HL-60 (cell line): ENCODE measurements around the gene TAS1R1.
"Not testable (repeated sequence)": the region's sequence is repeated elsewhere in the genome, so short reads cannot be mapped to it uniquely, and the experiment has no call there.

Experiments
- DNase-seq, 2 experiments: peaks; one replicate each; pipeline ENCODE4 v3.0.0-alpha.2; 2010 to 2020; ENCODE audit warnings: low read depth in 1 of 2, low spot score in 1 of 2
- H3K27ac ChIP-seq: fragments of 250-450 bp; sonication (Bioruptor Pico); replicated peaks from 2 replicates; pipeline ENCODE4 v1.5.1; 2020; ENCODE audit warnings: mild to moderate bottlenecking, moderate library complexity
- H3K27me3 ChIP-seq: fragments of 250-450 bp; sonication (Bioruptor Pico); 2 replicates; pipeline ENCODE4 v1.5.1; 2021; ENCODE audit warnings: mild to moderate bottlenecking, moderate library complexity; ENCODE audit not compliant: insufficient read depth, poor library complexity, severe bottlenecking
- H3K4me3 ChIP-seq: replicated peaks from 2 replicates; pipeline ENCODE4 v1.5.1; 2011; ENCODE audit warnings: mild to moderate bottlenecking, control low read depth, low read length; ENCODE audit not compliant: insufficient read depth
- GABPA ChIP-seq: IDR thresholded peaks from 2 replicates; pipeline ENCODE4 v1.6.1; 2012; ENCODE audit warnings: low read depth
- POLR2AphosphoS5 ChIP-seq: IDR thresholded peaks from 2 replicates; pipeline ENCODE4 v1.6.1; 2012; ENCODE audit warnings: low read depth
- SPI1 ChIP-seq: IDR thresholded peaks from 2 replicates; pipeline ENCODE4 v1.6.1; 2012; ENCODE audit warnings: low read depth, mild to moderate bottlenecking, borderline replicate concordance
- TF ChIP-seq, protein P1 (sequence below): IDR thresholded peaks from one replicate; pipeline ENCODE4 v1.5.1; 2011; ENCODE audit warnings: low read length, control low read depth, inconsistent platforms; ENCODE audit not compliant: insufficient read depth
- TF ChIP-seq, protein P2 (sequence below): IDR thresholded peaks from 2 replicates; pipeline ENCODE4 v1.6.1; 2012; ENCODE audit warnings: low read depth; ENCODE audit not compliant: insufficient replicate concordance

TAS1R1 gene

GRCh38 chr1:6554031-6554906 lies 838 bp upstream of the TAS1R1 start, which contains the start of gene NOL9:
NOL9 (minus strand) TSS chr1:6554513; CDS start chr1:6554502, 11 bp downstream.
- DNase-seq: peak; percentile 84 to 94
- H3K4me3 ChIP-seq: peak within 1 kb of the TSS; percentile 100
- no peaks in the 10 kb centered on the region for H3K27me3 ChIP-seq
- TF ChIP-seq, protein P1, sequence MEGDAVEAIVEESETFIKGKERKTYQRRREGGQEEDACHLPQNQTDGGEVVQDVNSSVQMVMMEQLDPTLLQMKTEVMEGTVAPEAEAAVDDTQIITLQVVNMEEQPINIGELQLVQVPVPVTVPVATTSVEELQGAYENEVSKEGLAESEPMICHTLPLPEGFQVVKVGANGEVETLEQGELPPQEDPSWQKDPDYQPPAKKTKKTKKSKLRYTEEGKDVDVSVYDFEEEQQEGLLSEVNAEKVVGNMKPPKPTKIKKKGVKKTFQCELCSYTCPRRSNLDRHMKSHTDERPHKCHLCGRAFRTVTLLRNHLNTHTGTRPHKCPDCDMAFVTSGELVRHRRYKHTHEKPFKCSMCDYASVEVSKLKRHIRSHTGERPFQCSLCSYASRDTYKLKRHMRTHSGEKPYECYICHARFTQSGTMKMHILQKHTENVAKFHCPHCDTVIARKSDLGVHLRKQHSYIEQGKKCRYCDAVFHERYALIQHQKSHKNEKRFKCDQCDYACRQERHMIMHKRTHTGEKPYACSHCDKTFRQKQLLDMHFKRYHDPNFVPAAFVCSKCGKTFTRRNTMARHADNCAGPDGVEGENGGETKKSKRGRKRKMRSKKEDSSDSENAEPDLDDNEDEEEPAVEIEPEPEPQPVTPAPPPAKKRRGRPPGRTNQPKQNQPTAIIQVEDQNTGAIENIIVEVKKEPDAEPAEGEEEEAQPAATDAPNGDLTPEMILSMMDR: peak; percentile 66
- no peak for TF ChIP-seq SPI1
- TF ChIP-seq GABPA: no peak
- TF ChIP-seq, protein P2, sequence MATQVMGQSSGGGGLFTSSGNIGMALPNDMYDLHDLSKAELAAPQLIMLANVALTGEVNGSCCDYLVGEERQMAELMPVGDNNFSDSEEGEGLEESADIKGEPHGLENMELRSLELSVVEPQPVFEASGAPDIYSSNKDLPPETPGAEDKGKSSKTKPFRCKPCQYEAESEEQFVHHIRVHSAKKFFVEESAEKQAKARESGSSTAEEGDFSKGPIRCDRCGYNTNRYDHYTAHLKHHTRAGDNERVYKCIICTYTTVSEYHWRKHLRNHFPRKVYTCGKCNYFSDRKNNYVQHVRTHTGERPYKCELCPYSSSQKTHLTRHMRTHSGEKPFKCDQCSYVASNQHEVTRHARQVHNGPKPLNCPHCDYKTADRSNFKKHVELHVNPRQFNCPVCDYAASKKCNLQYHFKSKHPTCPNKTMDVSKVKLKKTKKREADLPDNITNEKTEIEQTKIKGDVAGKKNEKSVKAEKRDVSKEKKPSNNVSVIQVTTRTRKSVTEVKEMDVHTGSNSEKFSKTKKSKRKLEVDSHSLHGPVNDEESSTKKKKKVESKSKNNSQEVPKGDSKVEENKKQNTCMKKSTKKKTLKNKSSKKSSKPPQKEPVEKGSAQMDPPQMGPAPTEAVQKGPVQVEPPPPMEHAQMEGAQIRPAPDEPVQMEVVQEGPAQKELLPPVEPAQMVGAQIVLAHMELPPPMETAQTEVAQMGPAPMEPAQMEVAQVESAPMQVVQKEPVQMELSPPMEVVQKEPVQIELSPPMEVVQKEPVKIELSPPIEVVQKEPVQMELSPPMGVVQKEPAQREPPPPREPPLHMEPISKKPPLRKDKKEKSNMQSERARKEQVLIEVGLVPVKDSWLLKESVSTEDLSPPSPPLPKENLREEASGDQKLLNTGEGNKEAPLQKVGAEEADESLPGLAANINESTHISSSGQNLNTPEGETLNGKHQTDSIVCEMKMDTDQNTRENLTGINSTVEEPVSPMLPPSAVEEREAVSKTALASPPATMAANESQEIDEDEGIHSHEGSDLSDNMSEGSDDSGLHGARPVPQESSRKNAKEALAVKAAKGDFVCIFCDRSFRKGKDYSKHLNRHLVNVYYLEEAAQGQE: peak; percentile 48
- TF ChIP-seq POLR2AphosphoS5: peak; percentile 63; the same call in 1 of the 2 replicates
- H3K27ac ChIP-seq: peak within 1 kb of the TSS; percentile 59

GRCh38 chr1:6557597-6557996 lies 2.5 kb downstream of the TAS1R1 start:
- H3K27ac ChIP-seq: no peak overlapping the region
- no peak for DNase-seq
- no peaks in the 10 kb centered on the region for H3K27me3 ChIP-seq
- TF ChIP-seq, protein P1: no peak
- TF ChIP-seq, protein P2: no peak
- no peak overlapping the region for H3K4me3 ChIP-seq

- not testable (repeated sequence) for H3K27ac ChIP-seq, DNase-seq, H3K4me3 ChIP-seq, H3K27me3 ChIP-seq
These were observed 4.1 kb downstream of the TAS1R1 start for GRCh38 chr1:6559161-6559560.

DNA sequence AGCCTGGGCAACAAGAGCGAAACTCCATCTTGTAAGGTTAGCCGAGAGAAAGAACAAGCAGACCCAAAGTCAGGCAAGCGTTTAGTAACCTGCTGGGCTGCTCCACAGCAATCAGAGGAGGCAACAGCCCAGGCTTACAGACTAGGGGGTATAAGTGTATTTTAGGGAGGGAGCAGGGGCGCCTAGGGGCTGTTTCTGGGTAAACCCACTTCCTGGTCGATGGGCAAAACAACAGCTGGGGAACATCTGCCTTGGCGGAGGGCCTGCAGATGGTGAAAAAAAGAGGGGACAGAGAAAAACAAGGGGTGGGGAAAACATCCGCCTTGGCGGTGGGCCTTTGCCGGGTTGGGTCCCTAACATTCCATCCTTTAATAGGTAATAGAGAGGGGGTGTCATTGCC lies 5.2 kb downstream of the TAS1R1 start:
- Histone ChIP-seq H3K27ac (no peak overlapping the region), H3K4me3 (no peak overlapping the region), H3K27me3 (peaks cover 1% of the 10 kb centered on the region)
- no peak for DNase-seq
- TF ChIP-seq, protein P2: no peak
- TF ChIP-seq SPI1 (no peak), POLR2AphosphoS5 (no peak), GABPA (no peak)
- TF ChIP-seq, protein P1: no peak
